Activated T-cell treated with anti-CD3 and anti-CD28 coated beads for 4 hours (primary cell): ENCODE measurements around the gene ZCRB1.
A peak's percentile ranks its signal among the peaks of the same experiment; 100 is the strongest.
"Not testable (repeated sequence)": the region's sequence is repeated elsewhere in the genome, so short reads cannot be mapped to it uniquely, and the experiment has no call there.

ENCODE experiments used
- DNase-seq: peaks from one replicate; pipeline ENCODE4 v3.0.0-alpha.2; 2020

The ZCRB1 gene

GRCh38 chr12:42325653-42326474, at the start of gene ZCRB1, which contains the start of gene PPHLN1:
Gene ZCRB1 (minus strand): TSS chr12:42326094. CDS start chr12:42324102, 1,992 bp downstream.
Gene PPHLN1 (plus strand): TSS chr12:42326167. CDS start chr12:42335903, 9,736 bp downstream.
- peak; percentile 61 for DNase-seq

GRCh38 chr12:42373669-42374068, 47.8 kb upstream of the ZCRB1 start:
- no peak for DNase-seq

- DNase-seq, result no peak
Measured at GRCh38 chr12:42372154-42372791, 46.4 kb upstream of the ZCRB1 start.

- no peak for DNase-seq
Measured at GRCh38 chr12:42370013-42370412, 44.1 kb upstream of the ZCRB1 start.

GRCh38 chr12:42365486-42365885, 39.6 kb upstream of the ZCRB1 start:
- no peak for DNase-seq

GRCh38 chr12:42364692-42365091, 38.8 kb upstream of the ZCRB1 start:
- no peak for DNase-seq

- DNase-seq, result no peak
Measured at GRCh38 chr12:42362647-42363260, 36.9 kb upstream of the ZCRB1 start.

- DNase-seq, result no peak
Measured at GRCh38 chr12:42361909-42362646, 36.2 kb upstream of the ZCRB1 start.

GRCh38 chr12:42360747-42361403, 35.0 kb upstream of the ZCRB1 start:
- DNase-seq, result no peak

GRCh38 chr12:42356344-42356743, 30.4 kb upstream of the ZCRB1 start:
- DNase-seq, result no peak

GRCh38 chr12:42350021-42350407, 24.1 kb upstream of the ZCRB1 start:
- DNase-seq, result not testable (repeated sequence)

- DNase-seq, result not testable (repeated sequence)
Measured at GRCh38 chr12:42349119-42350020, 23.5 kb upstream of the ZCRB1 start.

- DNase-seq, result no peak
Measured at GRCh38 chr12:42346403-42347002, 20.6 kb upstream of the ZCRB1 start.

GRCh38 chr12:42343721-42344120, 17.8 kb upstream of the ZCRB1 start:
- DNase-seq, result no peak

- DNase-seq, result no peak
Measured at GRCh38 chr12:42342028-42342427, 16.1 kb upstream of the ZCRB1 start.

- no peak for DNase-seq
Measured at GRCh38 chr12:42338280-42338679, 12.4 kb upstream of the ZCRB1 start.

- DNase-seq, result no peak
Measured at GRCh38 chr12:42336286-42336685, 10.4 kb upstream of the ZCRB1 start.

- DNase-seq, result peak; percentile 23
Measured at GRCh38 chr12:42332301-42333285, 6.7 kb upstream of the ZCRB1 start.

- not testable (repeated sequence) for DNase-seq
Measured at GRCh38 chr12:42330097-42330496, 4.2 kb upstream of the ZCRB1 start.

- DNase-seq, result no peak
Measured at GRCh38 chr12:42327227-42327590, 1.3 kb upstream of the ZCRB1 start.
